ENCODE measurements around the gene ZBTB44.

The ZBTB44 gene

GRCh38 chr11:130202818-130203689, 111.7 kb downstream of the ZBTB44 start:
- no peaks in the 10 kb centered on the region for H3K36me3 ChIP-seq (ENCODE audit: insufficient read depth, low read length)
- H3K4me3 ChIP-seq (ENCODE audit: low read length, poor library complexity, severe bottlenecking) = no peak overlapping the region
- H3K4me1 ChIP-seq (ENCODE audit: insufficient read depth, low read length, poor library complexity, severe bottlenecking) = no peaks in the 10 kb centered on the region
- no peaks in the 10 kb centered on the region for H3K9me3 ChIP-seq (ENCODE audit: insufficient read depth, low read depth, low read length)
- TF ChIP-seq CTCF (conservative IDR thresholded peaks at IDR 0.05; ENCODE audit: low read length) = no peak
- no peak for TF ChIP-seq EZH2phosphoT487 (IDR thresholded peaks at IDR 0.05; ENCODE audit: borderline replicate concordance)
- H3K79me2 ChIP-seq (ENCODE audit: insufficient read depth, low read length) = no peaks in the 10 kb centered on the region
- no peaks in the 10 kb centered on the region for H3F3A ChIP-seq (ENCODE audit: low read depth)
- no peaks in the 10 kb centered on the region for H3K27me3 ChIP-seq (ENCODE audit: insufficient read depth, low read length, poor library complexity, severe bottlenecking)
- H4K20me1 ChIP-seq (ENCODE audit: insufficient read depth, low read length, poor library complexity, severe bottlenecking) = no peaks in the 10 kb centered on the region
- H3K4me2 ChIP-seq (ENCODE audit: low read depth, low read length, poor library complexity, severe bottlenecking) = no peak overlapping the region
- H2AFZ ChIP-seq (ENCODE audit: low read length) = no peak overlapping the region
- H3K9ac ChIP-seq (ENCODE audit: low read depth, low read length, poor library complexity, severe bottlenecking) = no peak overlapping the region
- H3K9me2 ChIP-seq (replicated peaks; ENCODE audit: low read depth, low read length) = no peaks in the 10 kb centered on the region

- H3K36me3 ChIP-seq (ENCODE audit: insufficient read depth, low read length) = no peaks in the 10 kb centered on the region
- no peaks in the 10 kb centered on the region for H3K79me2 ChIP-seq (ENCODE audit: insufficient read depth, low read length)
- no peak for TF ChIP-seq EZH2phosphoT487 (IDR thresholded peaks at IDR 0.05; ENCODE audit: borderline replicate concordance)
- no peak for TF ChIP-seq CTCF (conservative IDR thresholded peaks at IDR 0.05; ENCODE audit: low read length)
- H3F3A ChIP-seq (ENCODE audit: low read depth) = no peaks in the 10 kb centered on the region
- no peak overlapping the region for H2AFZ ChIP-seq (ENCODE audit: low read length)
- no peak overlapping the region for H3K4me2 ChIP-seq (ENCODE audit: low read depth, low read length, poor library complexity, severe bottlenecking)
- no peaks in the 10 kb centered on the region for H3K4me1 ChIP-seq (ENCODE audit: insufficient read depth, low read length, poor library complexity, severe bottlenecking)
- no peak overlapping the region for H3K4me3 ChIP-seq (ENCODE audit: low read length, poor library complexity, severe bottlenecking)
- H3K9me3 ChIP-seq (ENCODE audit: insufficient read depth, low read depth, low read length) = no peaks in the 10 kb centered on the region
- H3K9ac ChIP-seq (ENCODE audit: low read depth, low read length, poor library complexity, severe bottlenecking) = no peak overlapping the region
- no peaks in the 10 kb centered on the region for H4K20me1 ChIP-seq (ENCODE audit: insufficient read depth, low read length, poor library complexity, severe bottlenecking)
- H3K27me3 ChIP-seq (ENCODE audit: insufficient read depth, low read length, poor library complexity, severe bottlenecking) = no peaks in the 10 kb centered on the region
- no peaks in the 10 kb centered on the region for H3K9me2 ChIP-seq (replicated peaks; ENCODE audit: low read depth, low read length)
Measured at GRCh38 chr11:130202009-130202817, 112.5 kb downstream of the ZBTB44 start.

DNA sequence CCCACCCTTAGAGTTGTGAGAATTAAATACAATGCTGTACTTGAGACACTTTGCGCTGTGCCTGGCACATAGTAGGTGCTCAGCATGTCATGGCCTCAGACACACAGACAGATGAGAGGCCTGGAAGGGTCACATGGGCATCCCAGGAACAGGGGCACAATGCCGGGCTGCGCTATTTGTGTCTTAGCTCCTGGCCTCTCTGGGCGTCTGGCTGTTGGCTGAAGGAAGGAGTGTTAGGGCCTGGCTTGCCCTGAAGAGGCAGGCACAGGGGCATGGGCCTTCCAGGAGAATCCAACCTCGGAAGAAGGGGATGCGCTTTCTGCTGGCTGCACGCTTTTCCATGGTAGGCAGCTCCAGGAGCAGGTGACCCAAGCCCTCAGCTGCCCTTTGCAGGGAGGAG, 113.7 kb downstream of the ZBTB44 start:
- Histone ChIP-seq H3K9ac (ENCODE audit: low read depth, low read length, poor library complexity, severe bottlenecking) (no peak overlapping the region), H4K20me1 (ENCODE audit: insufficient read depth, low read length, poor library complexity, severe bottlenecking) (no peaks in the 10 kb centered on the region), H3K4me1 (ENCODE audit: insufficient read depth, low read length, poor library complexity, severe bottlenecking) (no peaks in the 10 kb centered on the region), H3K9me3 (ENCODE audit: insufficient read depth, low read depth, low read length) (no peaks in the 10 kb centered on the region), H3K4me3 (ENCODE audit: low read length, poor library complexity, severe bottlenecking) (no peak overlapping the region), H3K79me2 (ENCODE audit: insufficient read depth, low read length) (no peaks in the 10 kb centered on the region), H3K36me3 (ENCODE audit: insufficient read depth, low read length) (no peaks in the 10 kb centered on the region), H3K4me2 (ENCODE audit: low read depth, low read length, poor library complexity, severe bottlenecking) (no peak overlapping the region), H3K27me3 (ENCODE audit: insufficient read depth, low read length, poor library complexity, severe bottlenecking) (no peaks in the 10 kb centered on the region), H2AFZ (ENCODE audit: low read length) (no peak overlapping the region), H3K9me2 (replicated peaks; ENCODE audit: low read depth, low read length) (no peaks in the 10 kb centered on the region), H3F3A (ENCODE audit: low read depth) (no peaks in the 10 kb centered on the region)
- no peak for TF ChIP-seq EZH2phosphoT487 (IDR thresholded peaks at IDR 0.05; ENCODE audit: borderline replicate concordance)
- TF ChIP-seq CTCF (conservative IDR thresholded peaks at IDR 0.05; ENCODE audit: low read length) = no peak
